ENCODE results near the gene ADISSP.

GRCh38 chr20:3741836-3742458, 25.6 kb downstream of the ADISSP start:
- TF ChIP-seq CTCF (IDR thresholded peaks at IDR 0.05; ENCODE audit: low read depth, low read length, poor library complexity, severe bottlenecking) (no peak), EZH2phosphoT487 (IDR thresholded peaks at IDR 0.05; ENCODE audit: borderline replicate concordance, low read length) (no peak)

Data from DOHH2 (cell line).